ENCODE measurements around the gene RASGRF2.

DNA sequence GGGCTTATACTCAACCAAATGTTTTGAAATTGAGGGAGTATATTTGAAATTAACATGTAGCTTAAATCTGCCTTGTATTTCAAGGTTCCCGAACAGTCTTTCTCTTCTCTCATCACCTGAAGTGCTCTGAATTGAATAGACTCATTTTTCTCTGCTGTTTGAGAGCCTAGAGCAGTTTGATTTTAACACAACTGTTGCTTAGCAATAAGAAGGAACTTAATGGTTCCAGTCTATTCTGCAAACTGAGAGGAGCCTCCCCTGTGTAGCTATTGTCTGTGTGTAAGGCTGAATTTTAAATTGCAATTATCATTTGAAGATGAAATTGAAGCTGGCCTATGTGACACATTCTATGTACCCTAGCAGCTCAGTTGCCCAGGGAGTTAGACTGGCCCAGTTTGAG, 185.9 kb downstream of the RASGRF2 start:
- TF ChIP-seq, protein P1, sequence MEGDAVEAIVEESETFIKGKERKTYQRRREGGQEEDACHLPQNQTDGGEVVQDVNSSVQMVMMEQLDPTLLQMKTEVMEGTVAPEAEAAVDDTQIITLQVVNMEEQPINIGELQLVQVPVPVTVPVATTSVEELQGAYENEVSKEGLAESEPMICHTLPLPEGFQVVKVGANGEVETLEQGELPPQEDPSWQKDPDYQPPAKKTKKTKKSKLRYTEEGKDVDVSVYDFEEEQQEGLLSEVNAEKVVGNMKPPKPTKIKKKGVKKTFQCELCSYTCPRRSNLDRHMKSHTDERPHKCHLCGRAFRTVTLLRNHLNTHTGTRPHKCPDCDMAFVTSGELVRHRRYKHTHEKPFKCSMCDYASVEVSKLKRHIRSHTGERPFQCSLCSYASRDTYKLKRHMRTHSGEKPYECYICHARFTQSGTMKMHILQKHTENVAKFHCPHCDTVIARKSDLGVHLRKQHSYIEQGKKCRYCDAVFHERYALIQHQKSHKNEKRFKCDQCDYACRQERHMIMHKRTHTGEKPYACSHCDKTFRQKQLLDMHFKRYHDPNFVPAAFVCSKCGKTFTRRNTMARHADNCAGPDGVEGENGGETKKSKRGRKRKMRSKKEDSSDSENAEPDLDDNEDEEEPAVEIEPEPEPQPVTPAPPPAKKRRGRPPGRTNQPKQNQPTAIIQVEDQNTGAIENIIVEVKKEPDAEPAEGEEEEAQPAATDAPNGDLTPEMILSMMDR (conservative IDR thresholded peaks at IDR 0.05; ENCODE audit: low read depth, low read length) = no peak
- no peak for TF ChIP-seq EZH2 (IDR thresholded peaks at IDR 0.05; ENCODE audit: borderline replicate concordance, low read depth, low read length, poor library complexity, severe bottlenecking)

Data from A673 (cell line).